Measurements from ENCODE around the gene FSCB. TPM values are rescaled to one million over a fixed set of nuclear protein-coding genes. Genes with fewer than 3 reads are reported as not detected.

The FSCB gene, protein sequence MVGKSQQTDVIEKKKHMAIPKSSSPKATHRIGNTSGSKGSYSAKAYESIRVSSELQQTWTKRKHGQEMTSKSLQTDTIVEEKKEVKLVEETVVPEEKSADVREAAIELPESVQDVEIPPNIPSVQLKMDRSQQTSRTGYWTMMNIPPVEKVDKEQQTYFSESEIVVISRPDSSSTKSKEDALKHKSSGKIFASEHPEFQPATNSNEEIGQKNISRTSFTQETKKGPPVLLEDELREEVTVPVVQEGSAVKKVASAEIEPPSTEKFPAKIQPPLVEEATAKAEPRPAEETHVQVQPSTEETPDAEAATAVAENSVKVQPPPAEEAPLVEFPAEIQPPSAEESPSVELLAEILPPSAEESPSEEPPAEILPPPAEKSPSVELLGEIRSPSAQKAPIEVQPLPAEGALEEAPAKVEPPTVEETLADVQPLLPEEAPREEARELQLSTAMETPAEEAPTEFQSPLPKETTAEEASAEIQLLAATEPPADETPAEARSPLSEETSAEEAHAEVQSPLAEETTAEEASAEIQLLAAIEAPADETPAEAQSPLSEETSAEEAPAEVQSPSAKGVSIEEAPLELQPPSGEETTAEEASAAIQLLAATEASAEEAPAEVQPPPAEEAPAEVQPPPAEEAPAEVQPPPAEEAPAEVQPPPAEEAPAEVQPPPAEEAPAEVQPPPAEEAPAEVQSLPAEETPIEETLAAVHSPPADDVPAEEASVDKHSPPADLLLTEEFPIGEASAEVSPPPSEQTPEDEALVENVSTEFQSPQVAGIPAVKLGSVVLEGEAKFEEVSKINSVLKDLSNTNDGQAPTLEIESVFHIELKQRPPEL
- total RNA-seq: not detected in 2 replicates

DNA sequence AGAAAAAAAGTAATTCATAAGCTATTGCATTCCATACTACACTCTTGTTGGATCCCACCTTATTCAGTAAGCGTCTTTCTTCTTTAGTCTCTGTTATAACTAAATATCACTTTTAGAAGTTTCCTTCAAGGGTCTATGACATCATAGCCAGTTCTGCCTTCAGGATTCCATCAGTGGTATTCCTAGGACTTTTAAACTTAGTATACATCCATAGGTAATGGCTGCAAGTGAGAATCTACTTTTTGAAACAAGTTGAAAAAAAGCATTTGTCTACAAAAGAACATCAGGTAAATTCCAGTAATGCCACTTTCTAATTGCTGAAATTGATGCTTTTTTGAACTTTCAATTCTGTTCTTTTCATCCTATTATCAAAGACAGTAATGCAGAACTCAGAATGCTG lies at the start of gene FSCB:
Gene FSCB, minus strand, starts transcription at position 101 of the 400 bp plus-strand sequence. CDS start 296 bp downstream, outside the sequence.

